Thyroid gland (tissue), 4 donors: ENCODE results near the gene GNLY. TPM values are rescaled to one million over a fixed set of nuclear protein-coding genes. Genes with fewer than 3 reads are reported as not detected.

Source experiments
- DNase-seq, 2 donors: peaks; one replicate each; pipeline ENCODE4 v3.0.0-alpha.2; 2019
- H3K27ac ChIP-seq, 3 donors: fragments of 200-600 bp; sonication (generic); 1 replicate in 2 of 3; 2 replicates in 1 of 3; pipeline ENCODE4 v1.5.1; 2016 to 2019; ENCODE audit warnings: mild to moderate bottlenecking in 1 of 3, moderate library complexity in 1 of 3
- H3K27me3 ChIP-seq: fragments of 200-600 bp; sonication (generic); one replicate; pipeline ENCODE4 v1.5.1; 2019
- H3K36me3 ChIP-seq, 2 donors: fragments of 200-600 bp; sonication (generic); one replicate each; pipeline ENCODE4 v1.5.1; 2016 to 2019
- H3K4me1 ChIP-seq, 2 donors: fragments of 200-600 bp; sonication (generic); one replicate each; pipeline ENCODE4 v1.5.1; 2017 to 2019
- H3K4me3 ChIP-seq, 3 donors: fragments of 200-600 bp; sonication (generic); replicated peaks in 1 of 3; 1 replicate in 2 of 3; 2 replicates in 1 of 3; pipeline ENCODE4 v1.5.1; 2016; ENCODE audit warnings: mild to moderate bottlenecking in 1 of 3
- H3K9me3 ChIP-seq: fragments of 200-600 bp; sonication (generic); one replicate; pipeline ENCODE4 v1.5.1; 2017
- POLR2A ChIP-seq, 2 donors: fragments of 450-650 bp; IDR thresholded peaks; one replicate each; pipeline ENCODE4 v1.6.1; 2017; ENCODE audit warnings: antibody characterized with exemption in 2 of 2, mild to moderate bottlenecking in 2 of 2, moderate library complexity in 1 of 2
- WGBS, 2 donors: methylation state at CpG; one replicate each; pipeline ENCODE4 v1.1.5; 2017; 5-methylcytosine and 5-hydroxymethylcytosine counted together
- intact Hi-C: fragments of 100-400 bp; cut with DNase I; formaldehyde crosslinking; loops from one replicate; pipeline ENCODE4 v1.15.1; 2023
- total RNA-seq, 4 donors: library from RNA; depleted of rRNA; stranded (reverse); fragments of >200 nt; gene quantifications; one replicate each; pipeline ENCODE4 v1.2.3, GENCODE V29; 2016
- TF ChIP-seq, protein P1 (sequence below), 6 experiments: fragments of 200-600 bp in 3 of 6; fragments of 450-650 bp in 3 of 6; sonication (generic) in 3 of 6; IDR thresholded peaks; one replicate each; pipeline ENCODE4 v1.5.1; 2016 to 2019; ENCODE audit warnings: antibody characterized with exemption in 6 of 6, mild to moderate bottlenecking in 2 of 6, inconsistent platforms in 1 of 6, moderate library complexity in 1 of 6

The GNLY gene
- total RNA-seq, 4 donors from 2014 or later: 0.22 to 3.6 (median 0.63) TPM; not detected in 1

- Histone ChIP-seq H3K9me3 (no peaks in the 10 kb centered on the region), H3K27ac (peak overlapping the region in 1 of 3 donors; percentile 35), H3K36me3 (no peaks in the 10 kb centered on the region), H3K4me3 (no peak overlapping the region), H3K27me3 (no peaks in the 10 kb centered on the region), H3K4me1 (peaks cover 22 to 49% of the 10 kb centered on the region in 2 donors)
- WGBS, 2 donors: 85 to 92% methylated on average over 5 of the region's 5 CpGs
- intact Hi-C loops: loop anchor here (5.0 kb wide), 1 partner anchor 88 kb away; no protein-coding TSS in a partner anchor
- no peak for TF ChIP-seq POLR2A (IDR thresholded peaks at IDR 0.05)
- TF ChIP-seq, protein P1, sequence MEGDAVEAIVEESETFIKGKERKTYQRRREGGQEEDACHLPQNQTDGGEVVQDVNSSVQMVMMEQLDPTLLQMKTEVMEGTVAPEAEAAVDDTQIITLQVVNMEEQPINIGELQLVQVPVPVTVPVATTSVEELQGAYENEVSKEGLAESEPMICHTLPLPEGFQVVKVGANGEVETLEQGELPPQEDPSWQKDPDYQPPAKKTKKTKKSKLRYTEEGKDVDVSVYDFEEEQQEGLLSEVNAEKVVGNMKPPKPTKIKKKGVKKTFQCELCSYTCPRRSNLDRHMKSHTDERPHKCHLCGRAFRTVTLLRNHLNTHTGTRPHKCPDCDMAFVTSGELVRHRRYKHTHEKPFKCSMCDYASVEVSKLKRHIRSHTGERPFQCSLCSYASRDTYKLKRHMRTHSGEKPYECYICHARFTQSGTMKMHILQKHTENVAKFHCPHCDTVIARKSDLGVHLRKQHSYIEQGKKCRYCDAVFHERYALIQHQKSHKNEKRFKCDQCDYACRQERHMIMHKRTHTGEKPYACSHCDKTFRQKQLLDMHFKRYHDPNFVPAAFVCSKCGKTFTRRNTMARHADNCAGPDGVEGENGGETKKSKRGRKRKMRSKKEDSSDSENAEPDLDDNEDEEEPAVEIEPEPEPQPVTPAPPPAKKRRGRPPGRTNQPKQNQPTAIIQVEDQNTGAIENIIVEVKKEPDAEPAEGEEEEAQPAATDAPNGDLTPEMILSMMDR (IDR thresholded peaks at IDR 0.05): no peak
- DNase-seq: no peak
Observed at GRCh38 chr2:85724731-85725181, 30.6 kb downstream of the GNLY start.

GRCh38 chr2:85725451-85725850 lies 31.3 kb downstream of the GNLY start:
- DNase-seq: no peak
- no peak overlapping the region for H3K27ac ChIP-seq
- H3K4me1 ChIP-seq: peaks cover 22 to 53% of the 10 kb centered on the region in 2 donors
- TF ChIP-seq, protein P1 (IDR thresholded peaks at IDR 0.05): no peak
- no peak for TF ChIP-seq POLR2A (IDR thresholded peaks at IDR 0.05)
- 63 to 66% methylated on average over 2 of the region's 2 CpGs for WGBS, 2 donors
- no peaks in the 10 kb centered on the region for H3K9me3 ChIP-seq
- no peaks in the 10 kb centered on the region for H3K27me3 ChIP-seq
- intact Hi-C loops: loop anchor here (5.0 kb wide), 1 partner anchor 87 kb away; no protein-coding TSS in a partner anchor
- no peak overlapping the region for H3K4me3 ChIP-seq
- H3K36me3 ChIP-seq: no peaks in the 10 kb centered on the region

DNA sequence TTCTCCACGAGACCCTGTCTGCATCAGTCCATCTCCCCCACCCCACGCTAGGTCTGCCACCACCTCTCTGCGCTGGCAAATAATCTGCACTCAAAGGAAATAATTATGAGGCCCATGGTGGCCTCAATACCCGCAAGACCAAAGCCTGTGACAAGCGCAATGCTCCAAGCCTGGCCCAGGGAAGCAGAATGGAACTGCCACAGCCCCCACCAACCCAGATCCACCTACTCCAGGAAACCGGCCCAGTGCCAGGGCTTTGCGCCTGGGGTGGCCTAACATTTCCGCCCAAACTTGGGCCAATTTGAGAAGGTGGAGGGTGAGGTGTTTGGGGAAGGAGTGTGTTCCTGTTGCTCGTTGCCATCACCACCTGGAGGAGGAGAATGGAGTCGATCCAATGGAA lies 33.6 kb downstream of the GNLY start:
- 83% methylated on average over 10 of the region's 10 CpGs for WGBS, 2 donors
- Histone ChIP-seq H3K27ac (peak overlapping the region in 2 of 3 donors; percentile 76 to 92), H3K9me3 (no peaks in the 10 kb centered on the region), H3K27me3 (no peaks in the 10 kb centered on the region), H3K4me1 (peaks cover 25 to 70% of the 10 kb centered on the region in 2 donors), H3K4me3 (no peak overlapping the region), H3K36me3 (no peaks in the 10 kb centered on the region)
- intact Hi-C loops: loop anchor here (5.0 kb wide), 1 partner anchor 85 kb away; no protein-coding TSS in a partner anchor
- DNase-seq: no peak
- TF ChIP-seq, protein P1 (IDR thresholded peaks at IDR 0.05): no peak
- TF ChIP-seq POLR2A (IDR thresholded peaks at IDR 0.05): no peak

GRCh38 chr2:85728342-85728741 lies 34.2 kb downstream of the GNLY start:
- 68 to 72% methylated on average over 5 of the region's 5 CpGs for WGBS, 2 donors
- TF ChIP-seq POLR2A (IDR thresholded peaks at IDR 0.05): no peak
- TF ChIP-seq, protein P1 (IDR thresholded peaks at IDR 0.05): no peak
- Histone ChIP-seq H3K27me3 (no peaks in the 10 kb centered on the region), H3K27ac (peak overlapping the region; percentile 5 to 92 (median 76)), H3K9me3 (no peaks in the 10 kb centered on the region), H3K36me3 (no peaks in the 10 kb centered on the region), H3K4me1 (peaks cover 20 to 70% of the 10 kb centered on the region in 2 donors), H3K4me3 (no peak overlapping the region)
- no peak for DNase-seq
- intact Hi-C loops: loop anchor here (5.0 kb wide), 1 partner anchor 84 kb away; no protein-coding TSS in a partner anchor
